ENCODE data around the gene FAM114A2. TPM values are rescaled to one million over a fixed set of nuclear protein-coding genes. Genes with fewer than 3 reads are reported as not detected.
"Not testable (repeated sequence)": the region's sequence is repeated elsewhere in the genome, so short reads cannot be mapped to it uniquely, and the experiment has no call there.

Gene FAM114A2
- total RNA-seq, 1 experiment from 2014 or later: 19.8 TPM

DNA sequence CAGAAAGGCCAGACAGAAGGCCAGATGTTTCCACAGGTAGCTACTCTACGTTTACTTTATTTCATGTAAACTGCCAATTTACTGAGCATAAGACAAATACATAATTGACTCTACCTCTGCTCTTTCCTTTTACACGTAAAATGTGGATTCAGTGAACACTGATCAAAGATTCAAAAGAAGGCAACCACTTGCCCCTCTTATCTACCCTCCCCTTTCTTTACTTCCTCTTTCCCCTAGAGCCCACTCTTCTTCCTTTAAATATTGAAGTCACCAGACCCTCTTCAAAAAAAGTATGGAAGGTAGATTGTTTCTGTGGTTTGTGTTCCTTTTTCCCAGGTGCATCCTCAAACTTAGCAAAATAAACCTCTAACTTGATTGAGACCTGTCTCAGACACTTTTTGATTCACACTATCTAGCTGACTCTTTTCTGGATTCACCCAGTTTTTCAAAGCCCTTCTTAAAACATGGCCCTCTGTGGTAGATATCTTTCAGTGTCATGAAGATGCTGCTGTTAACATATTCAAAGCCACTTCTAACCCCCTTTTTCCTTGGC, 6.7 kb downstream of the FAM114A2 start:
- no peaks in the 10 kb centered on the region for H3K36me3 ChIP-seq (ENCODE audit: control insufficient read depth in 1 of 2, insufficient read depth in 2 of 2, low read length in 2 of 2)
- ChIA-PET RAD21 (ENCODE audit: low non-redundant PET in 1 of 2, low total read pairs in 2 of 2, uncharacterized antibody in 2 of 2, unreplicated experiment in 2 of 2) (no interaction called here), CTCF (no interaction called here)

DNA sequence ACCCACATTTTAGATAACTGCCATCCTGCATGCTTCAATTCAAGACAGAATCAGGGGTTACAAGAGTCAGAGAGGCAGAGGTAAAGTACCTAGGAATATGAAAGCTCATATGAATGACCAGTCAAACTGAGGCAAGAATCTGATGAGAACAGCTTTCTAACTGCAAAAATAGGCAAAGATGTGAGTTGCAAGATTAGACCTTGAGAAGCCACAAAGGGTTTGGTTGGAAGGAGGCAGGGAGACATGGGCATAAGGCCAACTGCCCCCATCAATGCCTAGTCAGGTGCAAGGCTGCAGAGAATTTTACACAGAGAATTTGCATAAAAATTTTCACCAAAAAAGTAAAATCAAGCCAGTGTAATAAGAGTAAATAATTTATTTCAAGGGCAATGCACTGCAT, 12.8 kb downstream of the FAM114A2 start:
- H3K79me2 ChIP-seq (ENCODE audit: insufficient read depth, low read length): no peaks in the 10 kb centered on the region
- TF ChIP-seq, protein P1, sequence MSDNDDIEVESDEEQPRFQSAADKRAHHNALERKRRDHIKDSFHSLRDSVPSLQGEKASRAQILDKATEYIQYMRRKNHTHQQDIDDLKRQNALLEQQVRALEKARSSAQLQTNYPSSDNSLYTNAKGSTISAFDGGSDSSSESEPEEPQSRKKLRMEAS (IDR thresholded peaks at IDR 0.05): no peak
- TF ChIP-seq, protein P2, sequence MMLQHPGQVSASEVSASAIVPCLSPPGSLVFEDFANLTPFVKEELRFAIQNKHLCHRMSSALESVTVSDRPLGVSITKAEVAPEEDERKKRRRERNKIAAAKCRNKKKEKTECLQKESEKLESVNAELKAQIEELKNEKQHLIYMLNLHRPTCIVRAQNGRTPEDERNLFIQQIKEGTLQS (IDR thresholded peaks at IDR 0.05): no peak
- TF ChIP-seq CEBPB (IDR thresholded peaks at IDR 0.05; ENCODE audit: low read depth): no peak
- CTCF ChIA-PET: no interaction called here
- no peak overlapping the region for H3K4me2 ChIP-seq (ENCODE audit: low read length)
- RAD21 ChIA-PET (ENCODE audit: low non-redundant PET in 1 of 2, low total read pairs in 2 of 2, uncharacterized antibody in 2 of 2, unreplicated experiment in 2 of 2): no interaction called here
- no peak overlapping the region for H3K4me3 ChIP-seq (replicated peaks in 1 of 2; ENCODE audit: low read depth in 1 of 2, low read length in 2 of 2)
- POLR2A ChIA-PET: interaction anchor here (0.8 kb wide), 1 partner anchor 20 kb away, joined by 3 read pairs; no protein-coding TSS in a partner anchor
- no peaks in the 10 kb centered on the region for H3K9me3 ChIP-seq (ENCODE audit: control insufficient read depth in 1 of 2, insufficient read depth in 1 of 2, low read depth in 1 of 2, low read length in 2 of 2)
- H3K9ac ChIP-seq (ENCODE audit: low read length): no peak overlapping the region
- no peak overlapping the region for H2AFZ ChIP-seq (ENCODE audit: low read depth, low read length, poor library complexity, severe bottlenecking)
- no peaks in the 10 kb centered on the region for H3K36me3 ChIP-seq (ENCODE audit: control insufficient read depth in 1 of 2, insufficient read depth in 2 of 2, low read length in 2 of 2)
- DNase-seq (ENCODE audit: low read depth, low spot score) (no peak), ATAC-seq (no peak)
- no peaks in the 10 kb centered on the region for H3K27me3 ChIP-seq (ENCODE audit: insufficient read depth, low read length)
- no peak overlapping the region for H3K27ac ChIP-seq (ENCODE audit: low read depth, low read length)
- intact Hi-C loops (cut with micrococcal nuclease): no loop called here
- H3K9me2 ChIP-seq (ENCODE audit: insufficient read depth): no peaks in the 10 kb centered on the region
- BruUV-seq (replicated peaks): no TSS peak
- H3K4me1 ChIP-seq (ENCODE audit: control insufficient read depth in 1 of 2, insufficient read depth in 2 of 2, low read length in 2 of 2): no peaks in the 10 kb centered on the region
- no peaks in the 10 kb centered on the region for H4K20me1 ChIP-seq (ENCODE audit: insufficient read depth)

More for the DNA sequence above, 6.7 kb downstream of the FAM114A2 start:
- no peaks in the 10 kb centered on the region for H3K9me2 ChIP-seq (ENCODE audit: insufficient read depth)
- DNase-seq (ENCODE audit: low read depth, low spot score) (no peak), ATAC-seq (no peak)
- TF ChIP-seq CEBPB (IDR thresholded peaks at IDR 0.05; ENCODE audit: low read depth) (no peak), EZH2 (IDR thresholded peaks at IDR 0.05) (no peak), EGR1 (IDR thresholded peaks at IDR 0.05; ENCODE audit: low read depth) (no peak), ELF1 (IDR thresholded peaks at IDR 0.05; ENCODE audit: borderline replicate concordance, low read depth) (no peak)
- TF ChIP-seq, protein P3, sequence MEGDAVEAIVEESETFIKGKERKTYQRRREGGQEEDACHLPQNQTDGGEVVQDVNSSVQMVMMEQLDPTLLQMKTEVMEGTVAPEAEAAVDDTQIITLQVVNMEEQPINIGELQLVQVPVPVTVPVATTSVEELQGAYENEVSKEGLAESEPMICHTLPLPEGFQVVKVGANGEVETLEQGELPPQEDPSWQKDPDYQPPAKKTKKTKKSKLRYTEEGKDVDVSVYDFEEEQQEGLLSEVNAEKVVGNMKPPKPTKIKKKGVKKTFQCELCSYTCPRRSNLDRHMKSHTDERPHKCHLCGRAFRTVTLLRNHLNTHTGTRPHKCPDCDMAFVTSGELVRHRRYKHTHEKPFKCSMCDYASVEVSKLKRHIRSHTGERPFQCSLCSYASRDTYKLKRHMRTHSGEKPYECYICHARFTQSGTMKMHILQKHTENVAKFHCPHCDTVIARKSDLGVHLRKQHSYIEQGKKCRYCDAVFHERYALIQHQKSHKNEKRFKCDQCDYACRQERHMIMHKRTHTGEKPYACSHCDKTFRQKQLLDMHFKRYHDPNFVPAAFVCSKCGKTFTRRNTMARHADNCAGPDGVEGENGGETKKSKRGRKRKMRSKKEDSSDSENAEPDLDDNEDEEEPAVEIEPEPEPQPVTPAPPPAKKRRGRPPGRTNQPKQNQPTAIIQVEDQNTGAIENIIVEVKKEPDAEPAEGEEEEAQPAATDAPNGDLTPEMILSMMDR (IDR thresholded peaks at IDR 0.05 in 2 of 3, conservative IDR thresholded peaks at IDR 0.05 in 1 of 3; ENCODE audit: borderline replicate concordance in 1 of 3, insufficient read depth in 1 of 3, low read depth in 2 of 3, low read length in 2 of 3): no peak
- H2AFZ ChIP-seq (ENCODE audit: low read depth, low read length, poor library complexity, severe bottlenecking): no peak overlapping the region
- no peaks in the 10 kb centered on the region for H3K4me1 ChIP-seq (ENCODE audit: control insufficient read depth in 1 of 2, insufficient read depth in 2 of 2, low read length in 2 of 2)
- H3K4me3 ChIP-seq (replicated peaks in 1 of 2; ENCODE audit: low read depth in 1 of 2, low read length in 2 of 2): no peak overlapping the region
- intact Hi-C loops (cut with micrococcal nuclease): no loop called here
- H3K27ac ChIP-seq (ENCODE audit: low read depth, low read length): no peak overlapping the region
- H3K4me2 ChIP-seq (ENCODE audit: low read length): no peak overlapping the region
- H3K9me3 ChIP-seq (ENCODE audit: control insufficient read depth in 1 of 2, insufficient read depth in 1 of 2, low read depth in 1 of 2, low read length in 2 of 2): no peaks in the 10 kb centered on the region
- no TSS peak for BruUV-seq (replicated peaks)
- no peak overlapping the region for H3K9ac ChIP-seq (ENCODE audit: low read length)
- POLR2A ChIA-PET: no interaction called here
- no peaks in the 10 kb centered on the region for H3K27me3 ChIP-seq (ENCODE audit: insufficient read depth, low read length)
- H4K20me1 ChIP-seq (ENCODE audit: insufficient read depth): no peaks in the 10 kb centered on the region
- no peaks in the 10 kb centered on the region for H3K79me2 ChIP-seq (ENCODE audit: insufficient read depth, low read length)

DNA sequence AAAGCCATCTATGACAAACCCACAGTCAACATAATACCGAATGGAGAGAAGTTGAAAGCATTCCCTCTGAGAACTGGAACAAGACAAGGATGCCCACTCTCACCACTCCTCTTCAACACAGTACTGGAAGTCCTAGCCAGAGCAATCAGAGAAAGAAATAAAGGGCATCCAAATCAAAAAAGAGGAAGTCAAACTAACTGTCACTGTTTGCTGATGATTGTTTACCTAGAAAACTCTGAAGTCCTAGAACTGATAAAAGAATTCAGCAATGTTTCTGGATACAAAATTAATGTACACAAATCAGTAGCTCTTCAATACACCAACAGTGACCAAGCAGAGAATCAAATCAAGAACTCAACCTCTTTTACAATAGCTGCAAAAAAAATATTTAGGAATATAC, 19.8 kb downstream of the FAM114A2 start:
- H3K27ac ChIP-seq (ENCODE audit: low read depth, low read length); CTCF ChIA-PET; intact Hi-C loops (cut with micrococcal nuclease): not testable (repeated sequence)

More for the DNA sequence above, 19.8 kb downstream of the FAM114A2 start:
- H4K20me1 ChIP-seq (ENCODE audit: insufficient read depth); H3K4me1 ChIP-seq (ENCODE audit: control insufficient read depth in 1 of 2, insufficient read depth in 2 of 2, low read length in 2 of 2); H3K27me3 ChIP-seq (ENCODE audit: insufficient read depth, low read length); POLR2A ChIA-PET; H2AFZ ChIP-seq (ENCODE audit: low read depth, low read length, poor library complexity, severe bottlenecking); H3K9me2 ChIP-seq (ENCODE audit: insufficient read depth); ATAC-seq; H3K36me3 ChIP-seq (ENCODE audit: control insufficient read depth in 1 of 2, insufficient read depth in 2 of 2, low read length in 2 of 2); BruUV-seq (replicated peaks); H3K4me2 ChIP-seq (ENCODE audit: low read length); H3K79me2 ChIP-seq (ENCODE audit: insufficient read depth, low read length); H3K4me3 ChIP-seq (replicated peaks in 1 of 2; ENCODE audit: low read depth in 1 of 2, low read length in 2 of 2); H3K9ac ChIP-seq (ENCODE audit: low read length); H3K9me3 ChIP-seq (ENCODE audit: control insufficient read depth in 1 of 2, insufficient read depth in 1 of 2, low read depth in 1 of 2, low read length in 2 of 2); DNase-seq (ENCODE audit: low read depth, low spot score); RAD21 ChIA-PET (ENCODE audit: low non-redundant PET in 1 of 2, low total read pairs in 2 of 2, uncharacterized antibody in 2 of 2, unreplicated experiment in 2 of 2): not testable (repeated sequence)
